IMR-90 (cell line): ENCODE data around the gene FBRS. TPM values are rescaled to one million over a fixed set of nuclear protein-coding genes. Genes with fewer than 3 reads are reported as not detected.
A peak's percentile ranks its signal among the peaks of the same experiment; 100 is the strongest.

Source experiments
- ATAC-seq: fragments of 200-7000 bp; cut with Tn5 transposase; 2 replicates; pipeline ENCODE4 v1.9.1; 2020; ENCODE audit warnings: low read depth, mild to moderate bottlenecking, moderate library complexity
- BruUV-seq: library from RNA; stranded (reverse); fragments of 400-500 nt; replicated peaks from 2 replicates; lab custom pipeline; 2021; lab: Mats Ljungman, UMichigan
- CTCF ChIA-PET: fragments of 300-600 bp; formaldehyde crosslinking; extraction: SDS; loops from one replicate; lab custom pipeline; 2021; ENCODE audit warnings: antibody characterized with exemption; lab: Yijun Ruan, JAX
- POLR2A ChIA-PET: fragments of 300-600 bp; sonication (Branson Sonifier 250); formaldehyde crosslinking; loops from one replicate; lab custom pipeline; 2022; ENCODE audit warnings: antibody characterized with exemption; ENCODE audit not compliant: unreplicated experiment; lab: Charles Lee
- DNase-seq: peaks from one replicate; pipeline ENCODE4 v3.0.0; 2013
- H2AFZ ChIP-seq: replicated peaks from 2 replicates; pipeline ENCODE3; 2013; ENCODE audit warnings: low read length, mild to moderate bottlenecking; ENCODE audit not compliant: poor library complexity
- H2AK5ac ChIP-seq: 2 replicates; pipeline ENCODE4 v1.6.1; 2013; ENCODE audit warnings: low read depth, low read length, inconsistent platforms
- H2AK9ac ChIP-seq: replicated peaks from 2 replicates; pipeline ENCODE3; 2013; ENCODE audit warnings: mild to moderate bottlenecking, low read depth, low read length, moderate library complexity; ENCODE audit not compliant: poor library complexity
- H2BK120ac ChIP-seq: 2 replicates; pipeline ENCODE4 v1.6.1; 2013; ENCODE audit warnings: low read depth, low read length, inconsistent platforms
- H2BK15ac ChIP-seq: 3 replicates; pipeline ENCODE4 v1.6.1; 2013; ENCODE audit warnings: low read depth, low read length, inconsistent platforms
- H2BK20ac ChIP-seq: 2 replicates; pipeline ENCODE4 v1.6.1; 2013; ENCODE audit warnings: low read depth, mild to moderate bottlenecking, inconsistent platforms, low read length, moderate library complexity
- H2BK5ac ChIP-seq: 2 replicates; pipeline ENCODE4 v1.6.1; 2013; ENCODE audit warnings: mild to moderate bottlenecking, low read depth, low read length, inconsistent platforms; ENCODE audit not compliant: poor library complexity, severe bottlenecking
- H3K14ac ChIP-seq: replicated peaks from 2 replicates; pipeline ENCODE4 v1.6.1; 2013; ENCODE audit warnings: low read depth, low read length, inconsistent platforms
- H3K18ac ChIP-seq: 2 replicates; pipeline ENCODE4 v1.6.1; 2013; ENCODE audit warnings: low read depth, low read length, control low read depth
- H3K23ac ChIP-seq: 2 replicates; pipeline ENCODE4 v1.6.1; 2013; ENCODE audit warnings: low read depth, low read length, inconsistent platforms
- H3K27ac ChIP-seq: 2 replicates; pipeline ENCODE4 v1.5.1; 2013; ENCODE audit warnings: mild to moderate bottlenecking, control low read depth, low read length; ENCODE audit not compliant: insufficient read depth
- H3K27me3 ChIP-seq: 2 replicates; pipeline ENCODE4 v1.6.1; 2013; ENCODE audit warnings: low read length; ENCODE audit not compliant: control insufficient read depth, insufficient read depth
- H3K36me3 ChIP-seq: 2 replicates; pipeline ENCODE4 v1.6.1; 2013; ENCODE audit warnings: low read length, mixed read lengths; ENCODE audit not compliant: control insufficient read depth, insufficient read depth
- H3K4ac ChIP-seq: 2 replicates; pipeline ENCODE4 v1.6.1; 2013; ENCODE audit warnings: low read depth, low read length, inconsistent platforms
- H3K4me1 ChIP-seq: 2 replicates; pipeline ENCODE4 v1.6.1; 2013; ENCODE audit warnings: low read length, mixed read lengths; ENCODE audit not compliant: control insufficient read depth, insufficient read depth
- H3K4me2 ChIP-seq: 2 replicates; pipeline ENCODE4 v1.6.1; 2013; ENCODE audit warnings: low read depth, mild to moderate bottlenecking, control low read depth, low read length, moderate library complexity
- H3K4me3 ChIP-seq: 2 replicates; pipeline ENCODE4 v1.5.1; 2013; ENCODE audit warnings: low read depth, mild to moderate bottlenecking, control low read depth, low read length, moderate library complexity; ENCODE audit not compliant: insufficient read depth
- H3K56ac ChIP-seq: 2 replicates; pipeline ENCODE4 v1.6.1; 2013; ENCODE audit warnings: low read length, inconsistent platforms; ENCODE audit not compliant: insufficient read depth; ENCODE audit errors: extremely low read depth
- H3K79me1 ChIP-seq, 2 experiments: 2 replicates each; pipeline ENCODE4 v1.6.1; 2013; ENCODE audit warnings: low read length in 2 of 2, inconsistent platforms in 1 of 2, low read depth in 1 of 2
- H3K9ac ChIP-seq: 2 replicates; pipeline ENCODE4 v1.6.1; 2013; ENCODE audit warnings: low read depth, low read length, control low read depth
- H3K9me1 ChIP-seq: 2 replicates; pipeline ENCODE4 v1.6.1; 2013; ENCODE audit warnings: low read length, inconsistent platforms; ENCODE audit not compliant: insufficient read depth
- H3K9me3 ChIP-seq: 2 replicates; pipeline ENCODE4 v1.6.1; 2013; ENCODE audit warnings: low read length; ENCODE audit not compliant: control insufficient read depth, insufficient read depth
- H4K20me1 ChIP-seq: 2 replicates; pipeline ENCODE4 v1.6.1; 2013; ENCODE audit warnings: low read length, inconsistent platforms; ENCODE audit not compliant: insufficient read depth
- H4K5ac ChIP-seq: 2 replicates; pipeline ENCODE4 v1.6.1; 2013; ENCODE audit warnings: mild to moderate bottlenecking, low read depth, low read length, control low read depth
- H4K8ac ChIP-seq, 2 experiments: 2 replicates each; pipeline ENCODE4 v1.6.1; 2013; ENCODE audit warnings: low read depth in 2 of 2, low read length in 2 of 2, control low read depth in 1 of 2, inconsistent platforms in 1 of 2
- H4K91ac ChIP-seq: 2 replicates; pipeline ENCODE4 v1.6.1; 2013; ENCODE audit warnings: low read depth, low read length, inconsistent platforms; ENCODE audit not compliant: insufficient read depth
- CEBPB ChIP-seq: IDR thresholded peaks from 2 replicates; pipeline ENCODE4 v1.6.1; 2012; ENCODE audit warnings: low read depth, low read length, improper control_type of control experiment
- CHD1 ChIP-seq: IDR thresholded peaks from 2 replicates; pipeline ENCODE4 v1.6.1; 2012; ENCODE audit warnings: low read depth, low read length, improper control_type of control experiment
- FOS ChIP-seq: fragments of 150-350 bp; IDR thresholded peaks from 2 replicates; pipeline ENCODE4 v1.6.1; 2016; ENCODE audit warnings: low read depth, low read length
- MAFK ChIP-seq: IDR thresholded peaks from 2 replicates; pipeline ENCODE4 v1.6.1; 2012; ENCODE audit warnings: low read depth, low read length, improper control_type of control experiment
- MAZ ChIP-seq: IDR thresholded peaks from 2 replicates; pipeline ENCODE4 v1.6.1; 2012; ENCODE audit warnings: low read depth, mild to moderate bottlenecking, low read length, improper control_type of control experiment, moderate library complexity, borderline replicate concordance
- MXI1 ChIP-seq: IDR thresholded peaks from 2 replicates; pipeline ENCODE4 v1.6.1; 2012; ENCODE audit warnings: low read depth, mild to moderate bottlenecking, low read length, moderate library complexity, borderline replicate concordance
- NFE2L2 ChIP-seq: fragments of 150-350 bp; IDR thresholded peaks from 2 replicates; pipeline ENCODE4 v1.6.1; 2016; ENCODE audit warnings: low read depth, mild to moderate bottlenecking, low read length
- POLR2A ChIP-seq: IDR thresholded peaks from 2 replicates; pipeline ENCODE4 v1.6.1; 2012; ENCODE audit warnings: mild to moderate bottlenecking, low read depth, low read length
- RFX5 ChIP-seq: IDR thresholded peaks from 2 replicates; pipeline ENCODE4 v1.8.0; 2012; ENCODE audit warnings: low read depth, mild to moderate bottlenecking, low read length, moderate library complexity
- SMC3 ChIP-seq: fragments of 150-350 bp; IDR thresholded peaks from 2 replicates; pipeline ENCODE4 v1.6.1; 2016; ENCODE audit warnings: low read depth, mild to moderate bottlenecking, antibody characterized with exemption, low read length, moderate library complexity
- USF2 ChIP-seq: fragments of 150-350 bp; IDR thresholded peaks from 2 replicates; pipeline ENCODE4 v1.6.1; 2017; ENCODE audit warnings: mild to moderate bottlenecking, antibody characterized with exemption, low read length, low read depth
- WGBS, 2 experiments: methylation state at CpG; one replicate each; pipeline versions ENCODE4 v1.1.5 to v1.1.7; 2013; ENCODE audit warnings: missing lambda C conversion rate in 2 of 2; ENCODE audit not compliant: insufficient read length in 1 of 2; ENCODE audit errors: extremely low coverage in 2 of 2; 5-methylcytosine and 5-hydroxymethylcytosine counted together
- dilution Hi-C: fragments of 300-500 bp; cut with HindIII; formaldehyde crosslinking; loops from one replicate; pipeline ENCODE4 v1.14.3; 2018; ENCODE audit warnings: low sequenced_read_pairs; ENCODE audit not compliant: unreplicated experiment
- in situ Hi-C: fragments of 300-500 bp; cut with MboI; formaldehyde crosslinking; loops from 3 replicates; pipeline ENCODE4 v1.14.3; 2019; ENCODE audit warnings: low sequenced_read_pairs, inconsistent platforms, mixed read lengths
- intact Hi-C: fragments of 100-400 bp; cut with micrococcal nuclease; formaldehyde crosslinking; loops from 2 replicates; pipeline ENCODE4 v1.10.0; 2022
- polyA plus RNA-seq, 3 experiments: library from polyadenylated mRNA; depleted of rRNA; stranded (reverse); fragments of >200 nt; gene quantifications; 2 replicates each; pipeline ENCODE4 v1.2.3, GENCODE V29; 2012; ENCODE audit warnings: low replicate concordance in 1 of 3
- total RNA-seq: library from RNA; depleted of rRNA; stranded (reverse); fragments of >200 nt; gene quantifications from 2 replicates; pipeline ENCODE4 v1.2.3, GENCODE V29; 2012
- TF ChIP-seq, protein P1 (sequence below): fragments of 150-350 bp; IDR thresholded peaks from 2 replicates; pipeline ENCODE4 v1.6.1; 2016; ENCODE audit warnings: low read depth, mild to moderate bottlenecking, low read length, moderate library complexity, borderline replicate concordance

FBRS gene
- total and polyA plus RNA-seq, 2 of the 4 experiments (the other 2 are of a cell fraction) = 2.0 to 22.4 TPM

GRCh38 chr16:30698139-30698815, 40.0 kb downstream of the FBRS start:
- peak overlapping the region; percentile 88 to 100 for H4K8ac ChIP-seq
- H3K79me1 ChIP-seq = peaks cover 8 to 35% of the 10 kb centered on the region in 2 experiments; a peak in 3 of 4 replicates
- peak overlapping the region; percentile 98 for H3K23ac ChIP-seq
- no peaks in the 10 kb centered on the region for H3K9me3 ChIP-seq
- peak overlapping the region; percentile 97 for H2BK120ac ChIP-seq
- peak overlapping the region; percentile 99 for H4K5ac ChIP-seq
- in situ Hi-C loops (no loop called here), dilution Hi-C loops (no loop called here), intact Hi-C loops (loop anchor here (5.0 kb wide), 1 partner anchor 224 kb away; the partner anchor contains the start of gene FBXL19)
- H2BK20ac ChIP-seq = no peak overlapping the region
- peak overlapping the region; percentile 70 for H3K4me2 ChIP-seq
- ChIA-PET POLR2A (no interaction called here), CTCF (interaction anchor here (1.0 kb wide), 1 partner anchor 116 kb away, joined by 3 read pairs; no protein-coding TSS in a partner anchor)
- peak overlapping the region; percentile 100 for H2AK9ac ChIP-seq
- peak overlapping the region; percentile 100 for H2AFZ ChIP-seq
- DNase-seq (peak; percentile 87), ATAC-seq (peak; percentile 83)
- no peaks in the 10 kb centered on the region for H3K27me3 ChIP-seq
- H2BK15ac ChIP-seq = peak overlapping the region; percentile 93; the same call in 1 of the 3 replicates
- H3K4me1 ChIP-seq = peaks cover 8% of the 10 kb centered on the region
- 0% methylated on average over 20 of the region's 76 CpGs; no CpG with 5 or more reads in 1 of the 2 experiments for WGBS, 2 experiments
- peak overlapping the region; percentile 99 for H3K27ac ChIP-seq
- H3K56ac ChIP-seq = peak overlapping the region; percentile 99
- no TSS peak for BruUV-seq
- H3K4me3 ChIP-seq = peak overlapping the region; percentile 85
- peak overlapping the region; percentile 100 for H4K91ac ChIP-seq
- peaks cover 19% of the 10 kb centered on the region for H3K36me3 ChIP-seq
- TF ChIP-seq USF2 (no peak), CHD1 (peak; percentile 90; the same call in 1 of the 2 replicates), CEBPB (no peak), POLR2A (peak; percentile 95), FOS (no peak), MAZ (peak; percentile 87), MXI1 (0 out of 2 replicates have a peak, but pooled peaks have one; percentile 14), MAFK (no peak), NFE2L2 (no peak), RFX5 (no peak), SMC3 (no peak)
- TF ChIP-seq, protein P1, sequence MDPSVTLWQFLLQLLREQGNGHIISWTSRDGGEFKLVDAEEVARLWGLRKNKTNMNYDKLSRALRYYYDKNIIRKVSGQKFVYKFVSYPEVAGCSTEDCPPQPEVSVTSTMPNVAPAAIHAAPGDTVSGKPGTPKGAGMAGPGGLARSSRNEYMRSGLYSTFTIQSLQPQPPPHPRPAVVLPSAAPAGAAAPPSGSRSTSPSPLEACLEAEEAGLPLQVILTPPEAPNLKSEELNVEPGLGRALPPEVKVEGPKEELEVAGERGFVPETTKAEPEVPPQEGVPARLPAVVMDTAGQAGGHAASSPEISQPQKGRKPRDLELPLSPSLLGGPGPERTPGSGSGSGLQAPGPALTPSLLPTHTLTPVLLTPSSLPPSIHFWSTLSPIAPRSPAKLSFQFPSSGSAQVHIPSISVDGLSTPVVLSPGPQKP = no peak
- H3K9me1 ChIP-seq = peaks cover 7% of the 10 kb centered on the region
- H3K14ac ChIP-seq = peak overlapping the region; percentile 99
- peak overlapping the region; percentile 100 for H2BK5ac ChIP-seq
- H3K18ac ChIP-seq = peak overlapping the region; percentile 97
- peak overlapping the region; percentile 99 for H3K9ac ChIP-seq
- peaks cover 18% of the 10 kb centered on the region for H4K20me1 ChIP-seq
- H2AK5ac ChIP-seq = peak overlapping the region; percentile 98
- peak overlapping the region; percentile 99 for H3K4ac ChIP-seq
